ENCODE data around the gene SLC16A12.
"Not testable (repeated sequence)": the region's sequence is repeated elsewhere in the genome, so short reads cannot be mapped to it uniquely, and the experiment has no call there.

The SLC16A12 gene

DNA sequence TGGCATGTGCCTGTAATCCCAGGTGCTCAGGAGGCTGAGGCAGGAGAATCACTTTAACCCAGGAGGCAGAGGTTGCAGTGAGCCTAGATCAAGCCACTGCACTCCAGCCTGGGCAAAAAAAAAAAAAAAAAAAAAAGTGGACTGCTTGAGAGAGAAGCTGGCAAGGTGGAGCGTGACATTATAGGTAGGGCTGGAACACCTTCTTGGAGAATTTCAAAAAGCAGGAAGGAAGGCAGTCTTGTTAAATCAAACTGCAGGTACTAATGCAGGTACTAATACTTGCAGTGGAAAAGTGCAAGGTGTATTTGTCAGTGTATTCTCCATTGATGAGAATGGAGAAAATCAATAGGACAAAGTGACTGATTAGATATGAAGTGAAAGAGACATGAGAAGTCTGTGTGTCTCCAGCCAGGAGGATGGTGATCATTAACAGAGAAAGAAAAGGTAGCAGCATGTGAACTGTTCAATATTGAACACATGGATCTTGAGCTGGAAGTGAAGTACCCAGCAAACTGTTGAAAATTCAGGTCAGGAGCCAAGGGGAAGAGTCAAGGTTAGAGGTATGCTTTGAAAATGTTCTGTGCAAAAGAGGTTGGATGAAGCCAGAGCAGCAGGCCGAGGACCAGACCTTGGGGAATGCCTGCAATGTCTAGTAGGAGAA, 12.6 kb upstream of the SLC16A12 start:
- DNase-seq: no peak

GRCh38 chr10:89546651-89547050, 11.3 kb upstream of the SLC16A12 start:
- not testable (repeated sequence) for DNase-seq

DNA sequence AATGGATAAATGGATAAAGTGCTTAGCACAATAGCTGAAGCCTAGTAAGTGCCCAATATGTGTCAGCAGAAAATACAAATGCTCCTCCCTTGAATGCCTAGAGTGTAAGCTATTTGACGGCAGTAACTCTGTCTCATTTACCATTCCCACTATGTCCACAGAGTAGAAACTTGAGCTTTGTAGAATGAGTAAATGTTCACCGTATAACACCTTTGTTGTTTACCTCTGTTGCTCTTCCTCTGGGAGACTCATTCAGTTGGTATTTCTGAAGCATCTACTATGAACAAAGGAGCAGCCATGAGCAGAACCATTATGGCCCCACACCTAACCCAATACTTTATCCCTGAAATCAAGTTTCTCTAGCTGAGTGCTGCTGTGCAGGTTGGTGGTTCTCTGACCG, 8.4 kb upstream of the SLC16A12 start:
- DNase-seq: no peak

GRCh38 chr10:89540420-89540949, 5.1 kb upstream of the SLC16A12 start:
- no peak for DNase-seq

DNA sequence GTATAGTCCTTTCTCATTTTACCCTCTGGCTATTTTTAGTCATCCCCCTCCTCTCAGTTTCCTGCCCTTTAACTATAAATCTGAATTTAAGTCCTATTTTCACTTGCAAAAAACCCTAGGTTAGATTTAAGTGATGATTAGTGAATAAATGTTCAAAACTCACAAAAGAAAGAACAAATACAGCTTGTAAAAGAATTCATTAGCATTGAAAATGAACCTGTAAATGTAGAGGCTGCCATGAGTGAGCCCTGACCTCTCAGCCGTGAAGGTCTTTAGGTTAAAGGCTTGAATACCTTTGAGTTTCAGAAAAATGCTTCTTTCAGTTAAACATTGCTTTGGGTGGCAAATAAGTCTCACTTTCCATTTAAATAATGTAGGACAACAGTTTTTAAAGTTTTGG, 2.0 kb upstream of the SLC16A12 start:
- no peak for DNase-seq

GRCh38 chr10:89536013-89536354, 590 bp upstream of the SLC16A12 start:
- no peak for DNase-seq

DNA sequence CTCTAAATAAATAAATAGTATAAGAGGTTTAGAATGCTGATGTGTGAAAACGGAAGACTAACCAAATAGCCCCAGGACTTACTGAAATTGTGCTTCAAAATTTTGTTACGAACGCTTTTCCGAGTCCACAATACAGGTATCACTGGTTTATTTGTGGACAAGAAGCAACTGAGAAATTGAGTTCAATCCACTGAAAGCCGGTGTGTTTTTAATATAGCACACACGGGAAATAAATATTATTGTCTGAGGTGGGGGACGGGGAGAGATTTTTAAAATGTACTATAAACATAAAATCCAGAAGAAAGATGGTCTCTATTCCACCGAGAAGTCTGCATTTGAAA, 598 bp downstream of the SLC16A12 start:
- DNase-seq: no peak

DNA sequence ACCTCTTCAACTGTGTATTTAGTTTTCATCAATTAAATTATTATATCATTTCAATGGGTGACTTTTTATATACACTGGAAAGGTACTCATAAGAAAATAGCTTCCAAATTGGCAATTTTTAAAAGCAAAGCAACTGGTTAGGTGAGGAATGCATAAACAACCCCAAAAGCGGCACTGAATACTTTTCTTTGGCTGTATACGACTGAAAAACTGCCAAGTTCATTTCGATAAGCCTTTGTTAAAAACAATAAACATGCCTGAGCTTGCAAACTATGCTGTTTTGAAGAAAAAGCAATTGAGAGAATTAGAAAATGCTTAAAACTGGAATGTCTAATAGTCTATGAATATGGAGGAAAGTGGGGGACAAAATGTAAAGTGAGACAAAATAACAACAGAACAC, 2.9 kb downstream of the SLC16A12 start:
- no peak for DNase-seq

- DNase-seq: no peak
These were observed 4.0 kb downstream of the SLC16A12 start for GRCh38 chr10:89531359-89531758.

DNA sequence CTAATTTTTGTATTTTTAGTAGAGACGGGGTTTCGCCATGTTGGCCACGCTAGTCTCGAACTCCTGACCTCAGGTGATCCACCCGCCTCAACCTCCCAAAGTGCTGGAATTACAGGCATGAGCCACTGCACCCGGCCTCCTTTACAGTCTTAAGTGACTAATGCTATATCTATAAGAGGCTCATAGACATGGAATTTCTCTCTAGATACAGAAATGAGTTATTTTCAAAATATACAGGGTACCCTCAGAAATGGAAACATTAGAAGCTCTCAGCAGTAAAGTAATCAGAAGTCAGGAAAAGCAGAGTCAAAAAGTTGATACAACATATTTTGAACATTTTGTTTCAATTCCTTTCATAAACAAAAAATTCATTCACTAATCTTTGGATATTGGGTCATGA, 5.7 kb downstream of the SLC16A12 start:
- not testable (repeated sequence) for DNase-seq

DNA sequence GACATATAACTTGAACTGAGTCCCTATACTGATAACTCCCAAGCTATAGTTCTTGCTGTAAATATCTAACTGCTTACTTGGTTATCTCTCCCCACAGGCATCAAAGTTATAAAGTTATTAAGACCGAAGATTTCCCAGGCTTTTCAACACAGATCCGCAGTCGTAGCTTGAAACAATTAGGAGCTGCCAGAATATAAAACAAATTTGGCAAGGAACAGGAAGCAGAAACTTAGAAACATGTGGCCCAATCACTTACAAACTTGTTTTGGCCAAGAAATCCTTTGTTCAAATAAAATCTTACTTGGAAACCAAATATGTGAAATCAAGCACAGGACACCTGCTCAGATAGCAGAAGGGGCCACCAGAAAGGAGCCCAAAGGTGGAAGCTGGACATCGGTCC, 9.0 kb downstream of the SLC16A12 start:
- DNase-seq: no peak

DNA sequence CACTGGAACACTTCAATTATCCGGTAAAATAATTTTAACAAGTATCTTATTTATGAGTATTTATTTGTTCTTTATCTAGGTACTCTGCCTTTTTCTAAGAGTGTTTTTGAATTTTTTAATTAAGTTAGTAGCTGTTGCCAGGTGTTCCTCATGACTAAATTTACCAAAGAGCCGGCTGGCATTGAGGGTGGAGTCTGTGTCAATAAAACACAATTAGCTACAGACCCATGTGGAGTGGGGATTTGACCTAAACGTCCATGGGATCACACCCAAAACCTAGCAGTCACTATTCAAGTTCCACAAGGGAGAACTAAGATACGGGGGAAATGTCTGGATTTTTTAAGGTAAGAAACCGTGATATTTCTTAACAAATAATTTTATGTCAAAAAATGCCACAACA, 9.8 kb downstream of the SLC16A12 start:
- no peak for DNase-seq

DNA sequence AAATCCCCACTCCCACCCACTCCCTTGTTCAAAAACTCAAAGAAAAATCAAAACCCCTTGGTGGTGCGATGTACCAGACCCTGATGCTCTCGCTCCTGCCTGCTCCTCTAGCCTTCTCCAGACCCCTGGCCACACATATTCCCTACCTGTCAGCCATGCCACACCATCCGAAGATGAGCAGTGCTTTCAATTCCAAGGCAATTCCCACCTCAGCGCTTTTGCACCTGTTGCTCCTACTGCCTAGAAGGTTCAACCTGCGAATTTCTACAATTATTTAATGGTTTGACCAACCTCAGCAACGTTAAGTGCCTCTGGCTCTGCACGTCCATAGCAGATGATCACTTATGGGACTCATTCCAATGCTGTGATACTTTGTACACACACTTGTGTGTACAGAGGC, 11.1 kb downstream of the SLC16A12 start:
- no peak for DNase-seq

DNA sequence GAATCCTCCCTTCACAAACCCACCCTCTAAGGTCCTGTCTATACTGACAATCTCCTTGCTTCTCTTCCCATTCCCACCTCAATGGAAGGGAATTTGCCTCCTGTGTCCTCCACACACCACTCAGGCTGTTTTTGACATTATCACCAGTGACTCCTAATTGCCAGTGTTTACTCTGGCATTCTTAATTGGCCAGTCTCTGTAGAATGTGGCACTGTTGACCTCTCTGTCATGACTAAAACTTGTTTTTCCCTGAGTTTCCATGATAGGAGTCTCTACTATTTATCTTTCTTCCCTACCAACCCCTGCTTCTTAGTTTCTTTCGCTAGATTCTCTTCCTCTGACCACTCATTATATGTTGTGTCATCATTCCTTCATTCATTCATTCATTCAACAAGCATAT, 12.1 kb downstream of the SLC16A12 start:
- DNase-seq: no peak

GRCh38 chr10:89522463-89522862, 12.9 kb downstream of the SLC16A12 start:
- DNase-seq: no peak

DNA sequence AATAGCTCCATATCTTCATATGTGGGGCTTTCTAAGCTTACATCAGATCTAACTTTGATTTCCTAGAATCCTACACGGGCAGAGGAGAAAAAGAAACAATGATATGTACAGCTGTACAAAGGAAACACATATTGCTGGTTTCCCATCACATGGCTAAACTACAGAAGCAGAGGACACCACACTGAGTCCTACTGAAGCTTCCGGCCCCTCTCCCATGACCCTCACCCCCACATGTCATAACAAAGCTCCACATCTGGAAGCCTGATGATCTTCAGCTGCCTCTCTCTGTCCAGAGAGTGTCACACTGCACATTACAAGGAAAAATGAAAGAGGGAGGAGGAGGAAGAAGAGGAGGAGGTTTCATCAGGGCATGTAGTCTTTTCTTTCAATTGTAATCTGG, 14.0 kb downstream of the SLC16A12 start:
- no peak for DNase-seq

DNA sequence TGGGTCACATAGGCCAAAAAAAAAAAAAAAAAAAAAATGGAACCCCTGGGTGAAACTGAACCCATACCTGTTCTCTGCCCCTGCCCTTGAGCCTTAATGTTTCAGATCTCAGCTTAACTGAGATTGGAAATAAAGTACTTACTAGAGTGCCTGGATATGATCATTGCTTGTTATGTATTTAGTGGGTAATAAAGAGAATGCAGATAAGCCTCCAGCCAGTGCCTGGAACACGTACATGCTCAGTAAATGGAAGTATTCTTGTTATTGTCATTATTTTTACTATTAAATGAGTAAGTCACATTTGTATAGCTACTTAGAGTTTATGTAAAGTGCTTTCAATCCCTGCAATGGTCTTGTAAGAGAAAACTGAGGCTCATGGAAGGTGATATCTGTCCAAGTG, 14.7 kb downstream of the SLC16A12 start:
- no peak for DNase-seq

GRCh38 chr10:89518876-89519842, 16.2 kb downstream of the SLC16A12 start:
- DNase-seq: no peak

GRCh38 chr10:89518108-89518507, 17.3 kb downstream of the SLC16A12 start:
- DNase-seq: no peak

DNA sequence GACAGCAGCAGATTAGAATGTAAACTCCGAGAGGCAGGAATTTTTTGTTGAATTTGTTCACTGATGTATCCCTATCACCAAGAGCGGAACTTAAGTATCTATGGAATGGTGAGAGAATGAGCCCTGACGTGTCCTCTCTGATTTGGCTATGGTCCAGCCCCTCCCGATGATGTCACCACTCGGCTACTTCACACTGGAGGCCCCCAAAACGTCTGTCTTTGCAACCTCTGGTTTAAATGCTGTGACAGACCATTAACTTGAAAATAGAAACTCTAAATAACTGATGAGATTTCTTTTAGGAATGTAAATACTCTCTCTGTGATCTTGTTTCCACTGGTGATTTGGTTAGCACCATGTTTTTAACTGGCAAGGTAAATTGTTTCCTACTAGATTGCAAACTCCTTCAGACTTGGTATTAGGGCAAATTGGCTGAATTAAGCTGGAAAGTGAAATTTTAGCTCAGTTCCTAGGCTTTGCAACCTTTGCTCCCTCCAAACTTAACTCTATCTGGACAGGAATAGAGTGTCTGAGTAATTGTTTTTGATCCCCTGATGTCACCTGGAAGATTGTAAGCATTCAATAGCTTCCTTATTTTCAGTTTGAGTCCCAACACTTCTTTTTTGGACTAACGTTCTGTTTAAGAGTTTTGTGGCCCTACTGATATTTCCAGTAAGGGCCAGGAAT, 19.1 kb downstream of the SLC16A12 start:
- DNase-seq: no peak

GRCh38 chr10:89515031-89515841, 20.2 kb downstream of the SLC16A12 start:
- DNase-seq: no peak

GRCh38 chr10:89513206-89513605, 22.2 kb downstream of the SLC16A12 start:
- no peak for DNase-seq

Data from NCI-H1417 treated with DMSO at 0.1 percent for 48 hours (cell line).